Measurements from ENCODE around the gene CCT5. TPM values are rescaled to one million over a fixed set of nuclear protein-coding genes. Genes with fewer than 3 reads are reported as not detected.
"Not testable (repeated sequence)": the region's sequence is repeated elsewhere in the genome, so short reads cannot be mapped to it uniquely, and the experiment has no call there.

CCT5 gene
- total and polyA plus RNA-seq, 2 donors from 2014 or later = 130 to 136 TPM

DNA sequence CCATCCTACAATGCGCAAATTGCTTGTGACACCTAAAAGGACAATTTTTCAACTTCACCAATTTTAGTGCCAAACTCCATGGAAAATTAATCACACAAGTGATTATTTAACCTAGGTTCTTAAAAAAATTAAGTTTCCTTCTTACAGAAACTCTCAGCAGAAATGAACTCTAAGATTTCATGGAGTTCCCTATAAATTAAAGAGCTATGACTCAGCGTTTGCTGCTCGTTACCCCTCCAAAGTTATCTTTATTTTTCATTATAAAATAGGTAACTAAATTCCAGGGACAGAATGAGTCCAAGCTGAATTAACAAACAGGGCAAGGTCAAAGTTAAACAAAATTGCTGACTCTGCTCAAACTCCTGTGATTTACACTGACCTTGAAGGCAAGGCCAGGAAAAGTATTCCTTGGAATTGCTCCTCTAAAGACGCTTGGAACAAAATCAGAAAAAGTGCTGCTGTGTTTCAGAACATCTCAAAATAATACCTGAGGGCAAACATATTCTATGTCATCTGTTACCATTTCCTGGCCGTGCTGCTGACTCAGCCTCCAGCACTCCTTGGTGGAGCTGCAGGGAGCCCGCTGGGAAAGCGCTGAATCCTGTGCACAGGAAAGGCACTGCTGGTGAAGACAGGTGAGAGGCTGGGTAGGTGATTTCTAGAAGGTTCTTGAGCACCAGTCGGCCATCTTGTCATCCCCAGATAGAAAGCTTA lies 60.1 kb downstream of the CCT5 start:
- H3K4me3 ChIP-seq (ENCODE audit: low read length in 3 of 3) = no peak overlapping the region
- no peaks in the 10 kb centered on the region for H3K9me3 ChIP-seq (ENCODE audit: control insufficient read depth in 2 of 3, insufficient read depth in 1 of 3, low read length in 3 of 3)
- intact Hi-C loops (cut with DNase I) = no loop called here
- H3K27me3 ChIP-seq (ENCODE audit: control insufficient read depth, insufficient read depth, low read length) = no peaks in the 10 kb centered on the region
- H3K4me1 ChIP-seq (ENCODE audit: control insufficient read depth in 2 of 3, insufficient read depth in 2 of 3, low read depth in 1 of 3, low read length in 3 of 3) = peaks cover 0 to 11% (median 7%) of the 10 kb centered on the region in 3 donors
- no peaks in the 10 kb centered on the region for H3K36me3 ChIP-seq (ENCODE audit: control insufficient read depth in 2 of 3, insufficient read depth in 3 of 3, low read length in 3 of 3)
- peak in 2 of 5 donors; percentile 47 to 64 for DNase-seq
- no peak for TF ChIP-seq CTCF (IDR thresholded peaks at IDR 0.05; ENCODE audit: borderline replicate concordance, extremely low read depth, insufficient read depth)
- H3K27ac ChIP-seq (ENCODE audit: low read depth in 2 of 2, low read length in 2 of 2) = peak overlapping the region; percentile 40 to 85
- peak; percentile 30 for FAIRE-seq
- H3K9ac ChIP-seq (ENCODE audit: low read length in 3 of 3) = peak overlapping the region in 1 of 3 donors; percentile 47

- intact Hi-C loops (cut with DNase I) = not testable (repeated sequence)
These were observed 60.9 kb downstream of the CCT5 start for GRCh38 chr5:10310835-10311570.

DNA sequence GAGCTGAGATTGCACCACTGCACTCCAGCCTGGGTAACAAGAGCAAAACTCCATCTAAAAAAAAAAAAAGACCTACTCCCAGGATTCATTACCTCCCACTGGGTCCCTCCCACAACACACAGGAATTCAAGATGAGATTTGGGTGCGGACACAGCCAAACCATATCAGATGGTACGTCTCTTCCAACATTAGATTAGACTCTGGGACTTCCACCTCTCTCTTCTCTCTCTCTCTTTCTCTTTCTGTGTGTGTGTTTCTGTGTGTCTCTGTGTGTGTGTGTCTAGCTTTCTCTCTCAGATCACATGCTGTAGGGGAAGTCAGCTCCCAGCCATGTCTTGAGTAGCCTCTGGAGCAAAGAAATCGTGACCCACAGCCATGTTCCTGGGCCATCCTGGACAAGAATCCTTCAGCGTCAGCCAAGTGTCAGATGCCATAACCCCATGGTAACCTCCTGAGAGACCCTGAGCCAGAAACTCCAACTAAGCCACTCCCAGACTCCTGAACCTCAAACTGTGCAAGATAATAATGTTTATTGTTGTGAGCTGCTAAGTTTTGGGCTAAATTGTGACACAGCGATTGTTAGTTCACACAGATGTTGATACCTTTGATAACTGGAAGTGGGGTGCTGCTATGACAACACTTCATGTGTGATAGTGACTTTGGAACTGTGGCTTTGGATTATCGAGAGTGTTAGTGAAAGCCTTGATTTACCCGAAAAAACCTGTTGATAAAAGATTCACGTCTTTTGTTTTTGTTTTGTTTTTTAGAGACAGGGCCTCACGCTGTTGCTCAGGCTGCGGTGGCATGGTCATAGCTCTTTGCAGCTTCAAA lies 61.7 kb downstream of the CCT5 start:
- no peak for DNase-seq
- intact Hi-C loops (cut with DNase I) = no loop called here
- no peak overlapping the region for H3K27ac ChIP-seq (ENCODE audit: low read depth in 2 of 2, low read length in 2 of 2)
- no peak for FAIRE-seq
- no peak for TF ChIP-seq CTCF (IDR thresholded peaks at IDR 0.05; ENCODE audit: borderline replicate concordance, extremely low read depth, insufficient read depth)
- no peaks in the 10 kb centered on the region for H3K27me3 ChIP-seq (ENCODE audit: control insufficient read depth, insufficient read depth, low read length)
- H3K4me1 ChIP-seq (ENCODE audit: control insufficient read depth in 2 of 3, insufficient read depth in 2 of 3, low read depth in 1 of 3, low read length in 3 of 3) = peaks cover 0 to 11% (median 2%) of the 10 kb centered on the region in 3 donors
- H3K36me3 ChIP-seq (ENCODE audit: control insufficient read depth in 2 of 3, insufficient read depth in 3 of 3, low read length in 3 of 3) = no peaks in the 10 kb centered on the region
- H3K9ac ChIP-seq (ENCODE audit: low read length in 3 of 3) = no peak overlapping the region
- H3K4me3 ChIP-seq (ENCODE audit: low read length in 3 of 3) = no peak overlapping the region
- no peaks in the 10 kb centered on the region for H3K9me3 ChIP-seq (ENCODE audit: control insufficient read depth in 2 of 3, insufficient read depth in 1 of 3, low read length in 3 of 3)

More at GRCh38 chr5:10310835-10311570, 60.9 kb downstream of the CCT5 start:
- H3K9ac ChIP-seq (ENCODE audit: low read length in 3 of 3); H3K4me3 ChIP-seq (ENCODE audit: low read length in 3 of 3); FAIRE-seq; DNase-seq; H3K9me3 ChIP-seq (ENCODE audit: control insufficient read depth in 2 of 3, insufficient read depth in 1 of 3, low read length in 3 of 3); H3K36me3 ChIP-seq (ENCODE audit: control insufficient read depth in 2 of 3, insufficient read depth in 3 of 3, low read length in 3 of 3); H3K27me3 ChIP-seq (ENCODE audit: control insufficient read depth, insufficient read depth, low read length): not testable (repeated sequence)
- H3K4me1 ChIP-seq (ENCODE audit: control insufficient read depth in 2 of 3, insufficient read depth in 2 of 3, low read depth in 1 of 3, low read length in 3 of 3) = peaks cover 0 to 11% (median 7%) of the 10 kb centered on the region in 3 donors
- H3K27ac ChIP-seq (ENCODE audit: low read depth in 2 of 2, low read length in 2 of 2) = peak overlapping the region; percentile 45 to 85
